Stimulated activated CD8-positive, alpha-beta memory T cell treated with anti-CD3 and anti-CD28 coated beads, Interleukin-7, amount 100 ng/mL, for 1 hour (primary cell): Measurements from ENCODE around the gene FLT3LG.

Source experiments
- DNase-seq, 2 donors: peaks; one replicate each; pipeline ENCODE4 v3.0.0-alpha.2; 2020; ENCODE audit warnings: low read depth in 2 of 2

FLT3LG gene

GRCh38 chr19:49513746-49514118, 39.7 kb downstream of the FLT3LG start:
- no peak for DNase-seq

GRCh38 chr19:49514151-49514550, 40.1 kb downstream of the FLT3LG start:
- DNase-seq, result no peak

GRCh38 chr19:49515767-49516166, 41.8 kb downstream of the FLT3LG start:
- no peak for DNase-seq

GRCh38 chr19:49518033-49518432, 44.0 kb downstream of the FLT3LG start:
- no peak for DNase-seq

DNA sequence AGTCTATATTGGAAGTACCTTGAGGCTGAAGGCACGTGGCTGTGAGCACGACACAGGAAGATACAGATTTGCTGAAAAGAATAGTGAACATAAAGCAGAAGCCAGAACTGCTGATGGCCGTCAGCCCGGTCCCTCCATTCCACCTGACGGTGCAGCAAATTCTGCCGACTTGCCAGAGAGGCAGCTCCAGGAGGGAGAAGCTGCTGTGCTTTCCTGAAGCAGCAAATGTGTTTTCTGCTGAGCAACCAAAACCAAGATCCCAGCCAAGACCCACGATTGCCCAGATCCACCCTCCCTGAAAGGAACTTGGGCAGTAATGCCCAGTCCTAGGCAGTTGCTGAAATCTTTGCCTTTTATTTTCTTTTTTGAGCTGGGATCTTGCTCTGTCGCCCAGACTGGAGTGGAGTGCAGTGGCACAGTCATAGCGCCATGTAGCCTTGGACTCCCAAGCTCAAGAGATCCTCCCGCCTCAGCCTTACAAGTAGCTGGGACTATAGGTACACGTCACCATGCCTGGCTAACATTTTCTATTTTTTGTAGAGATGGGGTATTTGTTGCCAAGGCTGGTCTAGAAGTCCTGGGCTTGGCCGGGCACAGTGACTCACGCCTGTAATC, 46.8 kb downstream of the FLT3LG start:
- DNase-seq, result no peak

- no peak for DNase-seq
Measured at GRCh38 chr19:49524812-49525455, 50.9 kb downstream of the FLT3LG start.

DNA sequence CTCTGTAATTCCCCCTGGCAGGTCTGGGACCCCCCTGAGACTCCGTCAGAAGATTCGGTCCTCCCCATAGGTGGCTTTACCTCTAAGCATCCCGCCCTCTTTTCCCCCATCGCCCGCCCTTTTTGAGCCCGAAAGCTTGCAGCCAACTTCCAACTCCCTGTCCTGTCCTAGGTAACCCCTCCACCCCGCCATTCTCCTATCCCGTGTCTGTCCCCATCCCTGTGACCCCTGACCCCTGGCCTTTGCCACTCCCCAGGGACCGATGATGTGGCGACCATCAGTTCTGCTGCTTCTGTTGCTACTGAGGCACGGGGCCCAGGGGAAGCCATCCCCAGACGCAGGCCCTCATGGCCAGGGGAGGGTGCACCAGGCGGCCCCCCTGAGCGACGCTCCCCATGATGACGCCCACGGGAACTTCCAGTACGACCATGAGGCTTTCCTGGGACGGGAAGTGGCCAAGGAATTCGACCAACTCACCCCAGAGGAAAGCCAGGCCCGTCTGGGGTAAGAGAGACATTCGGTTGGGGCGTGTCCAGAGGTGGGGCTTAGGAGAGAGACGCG, 54.3 kb downstream of the FLT3LG start:
- DNase-seq, result no peak

- no peak for DNase-seq
Measured at GRCh38 chr19:49530708-49531107, 56.7 kb downstream of the FLT3LG start.

GRCh38 chr19:49533551-49534488, 59.8 kb downstream of the FLT3LG start:
- peak; percentile 70 to 75 for DNase-seq

GRCh38 chr19:49534632-49535385, 60.8 kb downstream of the FLT3LG start:
- no peak for DNase-seq
